GM18511 (cell line): Measurements from ENCODE around the gene PPP2CA.

ENCODE experiments used
- ATAC-seq: cut with Tn5 transposase; IDR thresholded peaks from one replicate; pipeline ENCODE4 v1.9.1; 2021; ENCODE audit warnings: mild to moderate bottlenecking, moderate library complexity; ENCODE audit not compliant: unreplicated experiment

The PPP2CA gene

DNA sequence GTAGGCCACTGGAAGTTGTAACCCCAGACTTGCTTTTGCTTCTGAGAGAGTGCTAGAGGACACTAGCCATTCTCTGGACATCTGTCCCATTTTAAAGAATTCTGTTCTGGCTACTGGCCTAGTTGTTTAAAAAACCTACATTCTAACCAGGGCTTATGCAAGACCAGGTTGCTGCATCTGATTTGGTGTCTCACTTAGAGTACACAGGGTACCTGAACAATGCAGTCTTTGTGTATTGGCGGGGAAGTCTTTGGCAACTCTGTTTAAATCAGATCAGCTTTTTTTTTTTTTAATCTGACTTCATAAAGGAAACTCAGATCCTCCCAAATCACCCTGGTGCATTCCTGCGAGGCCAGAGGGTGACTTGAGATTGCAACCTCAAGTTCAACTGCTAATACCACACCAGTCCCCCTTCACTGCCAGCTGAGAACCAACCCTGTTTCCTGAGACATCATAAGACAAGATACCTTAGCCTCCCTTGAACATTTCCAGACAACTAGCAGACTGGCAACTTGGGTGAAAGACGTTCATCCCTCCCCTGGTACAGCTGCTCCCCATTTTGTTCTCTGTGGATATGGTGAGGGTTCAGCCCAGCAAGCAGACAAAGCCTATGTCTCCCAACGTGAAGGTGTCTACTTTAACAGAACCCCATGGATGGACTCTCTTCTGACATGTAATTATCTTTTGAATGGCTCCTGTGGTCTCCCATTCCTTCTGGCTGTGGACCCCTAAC lies 76.1 kb downstream of the PPP2CA start:
- no peak for ATAC-seq

DNA sequence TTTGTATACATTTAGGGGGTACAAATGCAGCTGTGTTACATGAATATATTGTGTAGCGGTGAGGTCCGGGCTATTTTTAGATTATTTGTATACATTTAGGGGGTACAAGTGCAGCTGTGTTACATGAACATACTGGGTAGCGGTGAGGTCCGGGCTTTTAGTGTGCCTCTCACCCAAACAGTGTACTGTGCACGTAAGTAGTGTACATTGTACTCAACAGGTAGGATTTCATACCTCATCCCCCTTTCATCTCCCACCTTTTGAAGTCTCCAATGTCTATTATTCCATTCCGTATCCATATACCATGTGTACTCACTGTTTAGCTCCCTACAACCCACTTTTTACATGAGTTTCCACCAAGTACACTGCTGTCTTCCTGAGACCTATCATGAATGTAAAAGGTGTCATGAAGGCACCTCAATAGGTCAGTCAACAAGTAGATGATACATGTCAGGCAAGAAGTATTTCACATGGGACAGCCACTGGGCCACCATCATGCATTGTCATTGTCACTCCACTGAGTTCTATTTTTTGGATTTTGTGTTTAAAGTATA lies 76.8 kb downstream of the PPP2CA start:
- ATAC-seq, result no peak

DNA sequence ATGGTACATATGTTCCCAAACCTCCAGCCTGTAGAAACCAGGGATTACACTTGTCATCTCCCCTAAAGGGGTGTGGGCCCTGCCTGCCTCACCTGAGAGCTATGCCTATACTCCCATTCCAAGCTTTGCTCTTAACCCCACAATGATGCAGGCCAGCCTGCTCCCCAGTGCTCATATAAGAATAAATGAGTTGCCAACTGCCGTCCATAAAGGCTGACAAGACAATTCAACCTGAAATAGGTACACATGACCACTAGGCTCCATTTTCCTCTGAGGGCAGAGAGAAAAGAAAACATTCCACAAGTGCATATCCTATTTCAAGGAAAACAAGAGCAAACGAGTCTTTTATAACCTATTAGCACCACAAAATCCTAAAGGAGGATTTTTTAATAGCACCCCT lies 77.6 kb downstream of the PPP2CA start:
- ATAC-seq, result no peak

DNA sequence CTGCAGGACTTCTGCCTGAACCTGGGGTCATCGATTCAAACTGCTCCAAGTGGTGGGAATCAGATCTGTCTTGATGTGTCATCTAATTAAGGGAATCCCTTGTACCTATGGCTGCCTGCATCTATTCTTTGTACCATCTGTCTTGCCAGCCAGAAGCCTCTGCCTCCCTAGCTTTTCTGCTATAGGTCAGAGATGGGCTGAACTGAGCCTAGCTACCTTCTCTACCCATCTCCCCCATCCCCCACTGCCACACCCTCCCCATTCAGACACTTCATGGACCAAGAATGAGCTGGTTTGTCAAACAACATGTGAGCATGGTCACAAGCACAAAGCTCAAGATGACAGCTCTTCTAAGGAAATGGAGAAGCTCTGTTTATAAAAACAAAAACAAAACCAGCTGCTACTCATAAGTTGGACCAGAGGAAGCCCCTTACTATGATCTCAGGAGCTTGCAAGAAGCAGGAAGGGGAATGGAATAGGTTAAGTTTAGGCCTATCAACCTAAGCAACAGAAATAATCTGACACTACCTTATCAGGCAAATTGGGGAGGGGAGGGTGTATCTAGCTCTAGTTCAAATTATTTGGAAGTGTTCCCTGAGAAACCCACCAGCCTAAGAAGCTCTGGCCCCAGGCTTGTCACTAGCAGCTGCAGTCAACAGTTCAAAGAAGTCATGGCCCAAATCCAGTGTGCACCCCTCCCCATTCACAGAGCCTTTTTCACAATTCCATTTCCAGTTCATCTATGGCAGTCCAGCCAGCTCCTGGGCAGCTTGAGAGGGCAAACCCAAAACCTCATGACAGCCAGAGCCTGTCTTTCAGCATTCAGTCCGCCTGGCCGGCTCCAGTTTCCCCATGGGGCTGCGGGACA lies 79.0 kb downstream of the PPP2CA start:
- ATAC-seq, result no peak

GRCh38 chr5:134145779-134146581 lies 79.9 kb downstream of the PPP2CA start:
- ATAC-seq, result peak; percentile 78

- no peak for ATAC-seq
Observed at GRCh38 chr5:134145041-134145757, 80.7 kb downstream of the PPP2CA start.
